ENCODE measurements around the gene DBT.
A peak's percentile ranks its signal among the peaks of the same experiment; 100 is the strongest.

DBT gene

GRCh38 chr1:100198596-100198995 lies 51.0 kb downstream of the DBT start:
- DNase-seq (ENCODE audit: low spot score): no peak

DNA sequence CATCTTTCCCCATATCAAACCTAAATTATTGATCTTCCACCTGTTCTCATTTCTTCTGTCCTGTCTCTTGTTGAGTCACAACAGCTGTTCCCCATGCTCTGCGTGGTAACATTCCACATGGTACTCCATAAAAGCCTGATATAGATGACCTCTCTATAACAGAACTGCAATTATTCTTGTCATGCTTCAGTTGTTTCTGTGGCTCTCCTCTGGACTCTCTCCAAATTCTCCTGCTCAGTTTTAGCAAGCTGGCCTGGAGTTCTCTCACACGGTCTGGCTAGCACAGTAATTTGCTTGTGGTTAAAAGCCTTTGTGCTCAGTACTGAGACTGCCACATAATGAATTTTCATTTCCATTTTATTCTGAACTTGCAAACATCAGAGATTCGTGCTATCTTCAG lies 61.0 kb downstream of the DBT start:
- DNase-seq (ENCODE audit: low spot score): no peak

DNA sequence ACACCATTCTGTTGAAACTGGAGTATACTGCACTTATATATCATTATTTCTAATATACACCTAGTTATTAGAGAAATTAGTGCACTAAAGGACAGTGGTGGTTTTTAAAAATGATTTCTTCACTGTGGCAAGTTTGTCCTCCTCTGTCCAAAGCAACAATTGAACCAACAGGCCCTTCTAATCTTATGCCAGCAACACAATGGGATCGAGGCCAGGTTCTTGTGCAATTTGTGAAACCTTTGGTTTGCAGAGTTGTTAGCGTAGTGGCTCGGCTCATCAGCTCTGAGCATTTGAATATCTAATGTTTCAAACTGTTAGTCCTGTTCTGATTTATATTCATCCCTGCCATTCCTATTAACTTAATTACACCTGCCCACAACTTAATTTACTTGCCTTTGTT lies 61.7 kb downstream of the DBT start:
- no peak for DNase-seq (ENCODE audit: low spot score)

GRCh38 chr1:100184536-100184935 lies 65.1 kb downstream of the DBT start:
- DNase-seq (ENCODE audit: low spot score): no peak

DNA sequence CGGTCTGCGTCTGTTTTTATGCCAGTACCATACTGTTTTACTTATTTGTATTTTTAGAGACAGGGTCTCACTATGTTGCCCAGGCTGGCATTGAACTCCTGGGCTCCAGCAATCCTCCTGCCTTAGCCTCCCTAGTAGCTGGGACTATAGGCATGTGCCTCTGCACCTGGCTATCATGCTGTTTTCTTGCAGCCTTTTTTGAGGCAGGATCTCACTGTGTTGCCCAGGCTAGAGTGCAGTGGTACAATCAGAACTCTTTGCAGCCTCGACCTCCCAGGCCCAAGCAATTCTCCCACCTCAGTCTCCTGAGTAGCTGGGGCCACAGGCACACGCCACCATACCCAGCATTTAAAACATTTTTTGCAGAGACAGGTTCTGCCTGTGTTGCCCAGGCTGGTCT lies 66.3 kb downstream of the DBT start:
- DNase-seq (ENCODE audit: low spot score): no peak

DNA sequence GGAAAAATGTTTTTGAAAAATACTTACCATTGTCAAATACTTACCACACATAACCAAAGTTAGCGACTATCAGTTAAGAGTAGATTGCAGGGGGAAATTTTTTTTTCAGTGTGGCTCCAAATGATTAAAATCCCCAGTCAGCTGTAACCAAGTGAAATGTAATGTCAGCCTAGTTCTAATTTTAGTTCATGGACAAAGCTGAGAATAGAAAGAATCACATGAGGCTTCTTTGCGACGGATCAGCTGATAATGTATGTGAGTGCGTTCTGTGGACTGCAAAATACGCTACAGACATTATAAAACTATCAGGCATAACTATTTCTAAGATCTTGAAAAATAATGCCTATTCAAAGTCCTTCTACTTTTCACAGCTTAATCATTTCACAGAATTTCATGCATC lies 71.5 kb downstream of the DBT start, which contains the start of gene LRRC39:
TSS of gene LRRC39 (minus strand) at position 166 of the 400 bp plus-strand sequence. CDS start 9,740 bp downstream, outside the sequence.
- DNase-seq (ENCODE audit: low spot score): no peak

GRCh38 chr1:100177295-100178041 lies 72.2 kb downstream of the DBT start:
- no peak for DNase-seq (ENCODE audit: low spot score)

DNA sequence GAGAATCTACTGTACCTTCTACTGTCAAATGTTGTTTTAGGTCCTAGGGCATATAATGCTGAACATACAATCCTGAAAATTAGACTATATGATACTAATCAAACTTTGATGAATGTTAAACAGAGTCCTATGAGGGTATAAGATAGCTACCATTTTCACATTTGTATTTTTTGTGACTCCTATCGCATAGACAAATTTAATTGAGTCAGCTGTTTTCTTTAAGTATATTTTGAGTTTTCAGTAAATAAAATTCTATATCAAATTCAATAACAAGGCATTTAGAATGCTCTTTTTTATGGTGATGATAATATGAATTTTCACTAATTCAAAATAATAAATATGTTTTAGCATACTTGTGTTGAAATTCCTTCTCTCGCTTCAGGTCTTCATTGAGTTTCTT lies 81.6 kb downstream of the DBT start:
- no peak for DNase-seq (ENCODE audit: low spot score)

- DNase-seq (ENCODE audit: low spot score): no peak
Measured at GRCh38 chr1:100164702-100165101, 84.9 kb downstream of the DBT start.

DNA sequence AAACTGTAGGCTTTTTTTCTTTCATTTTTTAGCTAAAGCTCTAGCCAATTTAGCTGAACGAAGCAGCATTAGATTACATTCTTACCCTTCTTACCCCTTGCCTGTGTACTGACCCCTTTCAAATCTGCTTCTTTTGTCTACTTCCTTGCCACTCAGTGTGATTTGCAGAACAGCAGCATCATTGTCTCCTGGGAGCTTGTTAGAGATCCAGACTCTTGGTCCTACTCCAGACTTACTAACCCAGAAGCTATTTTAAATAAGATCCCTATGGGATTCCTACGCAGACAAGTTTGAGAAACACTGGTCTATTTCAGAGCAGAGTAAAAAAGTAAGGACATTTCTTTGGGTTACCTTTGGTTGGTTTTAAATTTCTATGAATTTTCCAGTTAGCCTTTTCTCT lies 85.4 kb downstream of the DBT start:
- DNase-seq (ENCODE audit: low spot score): no peak

- DNase-seq (ENCODE audit: low spot score): no peak
Measured at GRCh38 chr1:100162881-100163280, 86.8 kb downstream of the DBT start.

- peak; percentile 20 for DNase-seq (ENCODE audit: low spot score)
Measured at GRCh38 chr1:100152271-100152670, 97.4 kb downstream of the DBT start.

DNA sequence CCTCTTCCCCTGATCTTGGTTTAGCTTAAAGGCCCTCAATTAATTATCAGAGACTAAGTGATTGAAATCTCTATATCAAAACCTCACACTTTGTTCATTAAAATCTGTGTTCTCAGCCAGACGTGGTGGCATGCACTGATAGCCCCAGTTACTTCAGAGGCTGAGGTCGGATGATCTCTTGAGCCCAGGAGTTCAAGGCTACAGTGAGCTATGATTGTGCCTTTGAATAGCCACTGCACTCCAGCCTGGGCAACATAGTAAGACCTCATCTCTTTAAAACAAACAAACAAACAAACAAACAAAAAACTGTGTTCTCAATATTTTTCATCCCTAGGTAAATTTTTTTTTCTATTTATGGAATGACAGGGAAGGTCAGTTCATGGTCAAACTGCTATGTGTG lies 98.0 kb downstream of the DBT start:
- DNase-seq (ENCODE audit: low spot score): no peak

GRCh38 chr1:100147875-100148274 lies 101.8 kb downstream of the DBT start:
- DNase-seq (ENCODE audit: low spot score): no peak

DNA sequence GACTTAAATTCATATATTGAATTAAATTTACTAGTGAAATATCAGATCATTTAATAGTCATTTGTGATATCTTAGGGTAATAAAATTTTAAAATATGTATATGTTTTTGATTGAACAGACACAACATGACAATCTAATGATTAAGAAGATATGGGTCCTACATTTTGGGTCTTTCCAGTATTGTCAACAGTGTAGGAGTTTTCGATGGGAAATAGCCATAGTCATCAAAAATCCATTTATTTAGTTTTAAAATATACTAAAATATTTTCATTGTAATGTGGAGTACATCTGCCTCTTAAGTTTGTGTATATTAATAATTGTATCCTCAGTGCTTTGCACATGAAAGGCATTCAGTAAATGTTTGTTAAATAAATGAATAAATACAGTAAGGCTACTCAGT lies 102.7 kb downstream of the DBT start:
- DNase-seq (ENCODE audit: low spot score): no peak

DNA sequence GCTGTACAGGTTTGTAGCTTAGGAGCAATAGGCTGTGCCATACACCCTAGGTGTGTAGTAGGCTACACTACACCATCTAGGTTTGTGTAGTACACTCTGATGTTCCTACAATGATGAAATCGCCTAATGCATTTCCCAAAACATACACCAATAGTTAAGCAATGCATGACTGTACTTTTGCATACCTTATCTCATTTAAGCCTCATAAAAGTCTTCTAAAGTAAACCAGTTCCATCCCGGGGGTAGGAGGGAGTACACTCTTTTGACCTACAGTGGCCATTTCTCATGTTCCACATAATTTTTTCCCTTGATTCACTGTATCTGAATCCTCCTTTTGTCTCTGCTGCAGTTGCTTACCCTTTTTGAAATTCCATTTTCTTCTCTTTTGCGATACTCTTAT lies 104.5 kb downstream of the DBT start:
- DNase-seq (ENCODE audit: low spot score): no peak

DNA sequence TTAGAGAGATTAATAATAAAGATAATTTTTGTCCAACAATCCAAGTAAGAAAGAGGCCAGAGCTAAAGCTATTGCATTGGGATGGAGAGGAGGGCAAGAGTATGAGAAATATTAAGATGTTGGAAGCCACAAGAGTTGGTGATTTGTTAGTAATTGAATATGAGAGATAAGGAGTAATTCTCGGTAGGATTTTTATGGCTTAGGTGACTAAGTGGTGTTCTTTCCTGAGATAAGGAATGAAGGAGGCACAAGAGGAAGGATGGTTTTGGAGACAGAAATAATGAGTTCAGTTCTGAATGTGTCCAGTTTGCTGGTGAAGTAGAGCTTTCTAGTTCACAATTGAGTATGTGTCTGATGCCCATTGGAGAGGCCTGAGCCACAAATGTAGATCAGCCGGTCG lies 107.3 kb downstream of the DBT start:
- no peak for DNase-seq (ENCODE audit: low spot score)

GRCh38 chr1:100141192-100141591 lies 108.4 kb downstream of the DBT start:
- no peak for DNase-seq (ENCODE audit: low spot score)

DNA sequence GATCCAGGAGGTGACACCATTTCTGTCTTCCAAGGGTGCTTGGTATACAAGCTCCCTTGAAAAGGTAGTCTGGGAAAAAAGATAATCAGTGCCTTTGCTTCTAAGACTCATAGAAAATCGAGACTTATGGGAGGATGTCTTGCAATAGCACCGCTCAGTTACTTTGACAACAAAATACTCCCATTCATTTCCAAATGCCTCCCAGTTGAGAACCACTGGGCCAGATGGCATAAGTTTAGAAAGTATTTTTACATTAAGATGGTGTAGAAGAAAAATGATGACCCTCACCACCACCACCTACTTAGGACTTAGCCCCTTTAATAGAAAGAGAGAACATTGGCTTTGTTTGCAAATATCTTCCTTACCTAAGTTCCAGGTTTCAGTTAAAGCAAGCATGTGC lies 112.0 kb downstream of the DBT start:
- DNase-seq (ENCODE audit: low spot score): no peak

Data from germinal center (tissue), 1 donor.